Measurements from ENCODE around the gene YAP1. TPM values are rescaled to one million over a fixed set of nuclear protein-coding genes. Genes with fewer than 3 reads are reported as not detected.

YAP1 gene
- total RNA-seq, 2 donors from 2014 or later: 26.0 to 38.9 TPM

GRCh38 chr11:102070766-102071165, 39.5 kb upstream of the YAP1 start:
- Histone ChIP-seq H3K4me1 (no peaks in the 10 kb centered on the region), H3K9me3 (no peaks in the 10 kb centered on the region), H3K36me3 (replicated peaks in 1 of 2; ENCODE audit: insufficient read depth in 1 of 2, low read depth in 2 of 2) (no peaks in the 10 kb centered on the region), H3K4me3 (no peak overlapping the region), H3K27me3 (no peaks in the 10 kb centered on the region), H3K27ac (no peak overlapping the region)
- 4 to 24% methylated on average over 1 of the region's 1 CpG for WGBS, 2 donors
- ATAC-seq (no peak), DNase-seq (no peak)
- intact Hi-C loops (cut with DNase I): no loop called here
- TF ChIP-seq CTCF (IDR thresholded peaks at IDR 0.05) (no peak), POLR2A (IDR thresholded peaks at IDR 0.05) (no peak)

DNA sequence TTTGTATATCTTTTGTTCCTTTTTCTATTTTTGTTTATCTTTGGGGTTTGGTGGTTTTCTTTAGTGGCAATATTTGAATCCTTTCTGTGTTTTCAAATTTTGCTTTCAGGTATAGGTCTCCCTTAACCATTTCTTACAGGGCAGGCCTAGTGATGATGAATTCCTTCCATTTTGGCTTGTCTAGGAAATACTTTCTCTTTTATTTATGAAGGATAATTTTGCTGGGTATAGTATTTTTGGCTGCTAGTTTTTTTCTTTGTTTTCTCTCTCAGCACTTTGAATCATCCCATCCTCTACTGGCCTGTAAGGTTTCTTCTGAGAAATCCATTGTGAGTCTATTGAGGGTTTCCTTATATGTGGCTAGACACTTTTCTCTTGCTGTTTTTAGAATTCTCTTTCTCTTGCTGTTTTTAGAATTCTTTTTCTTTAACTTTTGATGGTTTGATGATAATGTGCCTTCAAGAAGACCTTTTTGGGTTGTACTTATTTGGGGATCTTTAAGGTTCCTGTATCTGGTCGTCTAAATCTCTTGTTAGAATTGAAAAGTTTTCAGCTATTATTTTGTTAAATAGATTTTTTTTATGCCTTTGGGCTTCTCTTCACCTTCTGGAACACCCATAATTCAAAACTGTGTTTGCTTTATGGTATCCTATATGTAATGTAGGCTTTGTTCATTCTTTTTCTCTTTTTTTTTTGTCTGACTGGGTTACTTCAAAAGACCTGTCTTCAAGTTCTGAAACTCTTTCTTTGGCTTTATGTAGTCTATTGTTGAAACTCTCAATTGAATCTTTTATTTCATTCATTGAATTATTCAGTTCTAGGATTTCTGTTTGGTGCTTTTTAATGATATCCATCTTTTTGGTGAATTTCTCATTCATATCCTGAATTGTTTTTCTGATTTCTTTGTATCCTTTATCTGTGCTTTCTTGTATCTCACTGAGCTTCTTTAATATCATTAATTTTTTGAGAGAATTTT, 38.5 kb upstream of the YAP1 start:
- no peaks in the 10 kb centered on the region for H3K9me3 ChIP-seq
- ATAC-seq: no peak
- 51 to 56% methylated on average over 1 of the region's 1 CpG for WGBS, 2 donors
- H3K4me1 ChIP-seq: no peaks in the 10 kb centered on the region
- no peaks in the 10 kb centered on the region for H3K27me3 ChIP-seq
- DNase-seq: no peak
- H3K36me3 ChIP-seq (replicated peaks in 1 of 2; ENCODE audit: insufficient read depth in 1 of 2, low read depth in 2 of 2): no peaks in the 10 kb centered on the region
- H3K4me3 ChIP-seq: no peak overlapping the region
- TF ChIP-seq CTCF (IDR thresholded peaks at IDR 0.05) (no peak), POLR2A (IDR thresholded peaks at IDR 0.05) (no peak)
- no peak overlapping the region for H3K27ac ChIP-seq
- intact Hi-C loops (cut with DNase I): no loop called here

DNA sequence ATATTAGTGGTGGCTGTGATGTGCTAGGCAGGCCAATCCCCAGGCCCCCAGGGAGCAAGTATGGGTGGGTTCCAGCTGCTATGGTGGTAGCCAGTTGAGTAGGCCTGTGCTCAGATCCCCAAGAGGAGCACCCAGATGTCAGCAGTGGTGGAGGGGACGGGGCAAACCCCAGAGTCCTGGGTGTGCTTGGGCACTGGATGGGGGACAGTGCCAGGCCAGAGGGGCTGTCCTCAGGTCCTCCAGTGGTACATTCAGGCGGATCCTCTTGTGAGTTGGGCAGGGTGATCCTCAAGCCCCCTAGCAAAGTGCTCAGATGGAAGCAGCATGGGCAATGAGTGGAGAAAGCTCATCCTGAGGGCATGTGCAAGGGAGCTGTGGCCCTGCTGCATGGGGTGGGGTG, 37.0 kb upstream of the YAP1 start:
- no peak for TF ChIP-seq CTCF (IDR thresholded peaks at IDR 0.05)
- no peak for TF ChIP-seq POLR2A (IDR thresholded peaks at IDR 0.05)
- no peak for ATAC-seq
- DNase-seq: no peak
- 92% methylated on average over 2 of the region's 2 CpGs; no CpG with 5 or more reads in 1 of the 2 donors for WGBS, 2 donors
- no peak overlapping the region for H3K27ac ChIP-seq
- no peaks in the 10 kb centered on the region for H3K27me3 ChIP-seq
- intact Hi-C loops (cut with DNase I): no loop called here
- H3K36me3 ChIP-seq (replicated peaks in 1 of 2; ENCODE audit: insufficient read depth in 1 of 2, low read depth in 2 of 2): no peaks in the 10 kb centered on the region
- H3K4me1 ChIP-seq: no peaks in the 10 kb centered on the region
- no peaks in the 10 kb centered on the region for H3K9me3 ChIP-seq
- no peak overlapping the region for H3K4me3 ChIP-seq

DNA sequence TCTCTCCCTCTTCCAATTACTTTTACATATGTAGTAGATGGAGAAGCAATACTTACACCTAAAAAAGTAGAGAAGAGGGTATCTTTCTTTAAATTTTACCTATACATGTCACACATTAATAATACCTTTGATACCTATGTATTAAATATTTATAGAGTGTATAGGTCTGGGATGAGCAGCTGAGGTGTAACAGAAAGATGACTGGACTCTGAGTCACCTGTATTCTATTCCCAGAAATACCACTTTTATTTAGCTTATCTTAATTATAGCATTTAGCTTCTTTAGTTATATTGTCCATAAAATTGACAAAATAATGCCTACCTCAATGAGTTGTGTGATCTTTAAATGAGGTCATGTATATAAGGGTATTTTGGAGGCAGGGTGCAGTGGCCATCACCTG, 30.6 kb upstream of the YAP1 start:
- DNase-seq: no peak

More for the DNA sequence above, 30.6 kb upstream of the YAP1 start:
- no peaks in the 10 kb centered on the region for H3K36me3 ChIP-seq (replicated peaks in 1 of 2; ENCODE audit: insufficient read depth in 1 of 2, low read depth in 2 of 2)
- ATAC-seq: no peak
- TF ChIP-seq CTCF (IDR thresholded peaks at IDR 0.05): no peak
- TF ChIP-seq POLR2A (IDR thresholded peaks at IDR 0.05): no peak
- intact Hi-C loops (cut with DNase I): no loop called here
- H3K9me3 ChIP-seq: no peaks in the 10 kb centered on the region
- no peak overlapping the region for H3K27ac ChIP-seq
- no peaks in the 10 kb centered on the region for H3K27me3 ChIP-seq
- H3K4me1 ChIP-seq: no peaks in the 10 kb centered on the region
- H3K4me3 ChIP-seq: no peak overlapping the region

Measured in body of pancreas (tissue), 4 donors.